Adrenal gland (tissue), 5 donors: Measurements from ENCODE around the gene PEBP1.

Source experiments
- POLR2A ChIP-seq, 2 donors: fragments of 450-650 bp; IDR thresholded peaks; one replicate each; pipeline ENCODE4 v1.6.1; 2017; ENCODE audit warnings: antibody characterized with exemption in 2 of 2, mild to moderate bottlenecking in 2 of 2, moderate library complexity in 1 of 2
- TF ChIP-seq, protein P1 (sequence below), 6 experiments: fragments of 450-650 bp in 4 of 6; fragments of 200-600 bp in 2 of 6; sonication (generic) in 1 of 6; IDR thresholded peaks; 1 replicate in 5 of 6; 2 replicates in 1 of 6; pipeline versions ENCODE4 v1.5.1 to v1.8.0; 2016 to 2021; ENCODE audit warnings: antibody characterized with exemption in 6 of 6, mild to moderate bottlenecking in 2 of 6, moderate library complexity in 1 of 6
- donor health status: DM: no; HTN: no; CAD: no.

DNA sequence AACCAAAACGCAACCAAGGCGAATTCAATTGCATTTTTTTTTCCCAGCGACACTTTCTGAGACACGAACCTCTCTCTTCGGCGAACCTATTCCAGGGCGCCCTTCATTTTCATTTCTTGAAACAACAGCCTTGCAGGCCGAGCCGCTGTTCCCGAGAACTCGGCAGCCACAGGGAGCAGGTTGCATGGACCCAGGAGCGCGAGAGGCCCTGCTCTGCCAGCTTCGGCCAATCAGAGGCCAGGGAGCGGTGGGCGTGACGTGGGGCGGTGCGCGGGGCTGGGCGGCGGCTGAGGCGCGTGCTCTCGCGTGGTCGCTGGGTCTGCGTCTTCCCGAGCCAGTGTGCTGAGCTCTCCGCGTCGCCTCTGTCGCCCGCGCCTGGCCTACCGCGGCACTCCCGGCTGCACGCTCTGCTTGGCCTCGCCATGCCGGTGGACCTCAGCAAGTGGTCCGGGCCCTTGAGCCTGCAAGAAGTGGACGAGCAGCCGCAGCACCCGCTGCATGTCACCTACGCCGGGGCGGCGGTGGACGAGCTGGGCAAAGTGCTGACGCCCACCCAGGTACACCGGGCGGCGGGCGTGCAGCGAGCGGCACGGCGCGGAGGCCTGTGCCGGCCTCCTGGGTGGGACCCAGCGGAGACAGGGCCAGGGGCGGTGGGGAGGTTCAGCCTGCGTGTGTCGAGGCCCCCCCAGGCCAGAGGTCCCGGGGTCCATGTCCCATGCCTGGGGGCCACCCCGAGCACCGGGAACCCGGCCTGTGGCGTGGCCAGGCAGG, at the start of gene PEBP1:
- TF ChIP-seq POLR2A (IDR thresholded peaks at IDR 0.05) = peak; percentile 96 to 99
- TF ChIP-seq, protein P1, sequence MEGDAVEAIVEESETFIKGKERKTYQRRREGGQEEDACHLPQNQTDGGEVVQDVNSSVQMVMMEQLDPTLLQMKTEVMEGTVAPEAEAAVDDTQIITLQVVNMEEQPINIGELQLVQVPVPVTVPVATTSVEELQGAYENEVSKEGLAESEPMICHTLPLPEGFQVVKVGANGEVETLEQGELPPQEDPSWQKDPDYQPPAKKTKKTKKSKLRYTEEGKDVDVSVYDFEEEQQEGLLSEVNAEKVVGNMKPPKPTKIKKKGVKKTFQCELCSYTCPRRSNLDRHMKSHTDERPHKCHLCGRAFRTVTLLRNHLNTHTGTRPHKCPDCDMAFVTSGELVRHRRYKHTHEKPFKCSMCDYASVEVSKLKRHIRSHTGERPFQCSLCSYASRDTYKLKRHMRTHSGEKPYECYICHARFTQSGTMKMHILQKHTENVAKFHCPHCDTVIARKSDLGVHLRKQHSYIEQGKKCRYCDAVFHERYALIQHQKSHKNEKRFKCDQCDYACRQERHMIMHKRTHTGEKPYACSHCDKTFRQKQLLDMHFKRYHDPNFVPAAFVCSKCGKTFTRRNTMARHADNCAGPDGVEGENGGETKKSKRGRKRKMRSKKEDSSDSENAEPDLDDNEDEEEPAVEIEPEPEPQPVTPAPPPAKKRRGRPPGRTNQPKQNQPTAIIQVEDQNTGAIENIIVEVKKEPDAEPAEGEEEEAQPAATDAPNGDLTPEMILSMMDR (IDR thresholded peaks at IDR 0.05) = no peak
